SK-N-SH (cell line): ENCODE data around the gene GSS. TPM values are rescaled to one million over a fixed set of nuclear protein-coding genes. Genes with fewer than 3 reads are reported as not detected.

Experiments used
- CTCF ChIA-PET: fragments of 300-600, 350-600 bp; formaldehyde crosslinking; extraction: SDS; loops from one replicate; lab custom pipeline; 2021; lab: Yijun Ruan, JAX
- POLR2A ChIA-PET: fragments of 350-600 bp; sonication (Branson Sonifier 250); formaldehyde crosslinking; extraction: SDS; loops from one replicate; lab custom pipeline; 2020; ENCODE audit warnings: antibody characterized with exemption, inconsistent platforms; lab: Yijun Ruan, JAX
- DNase-seq: peaks from one replicate; pipeline ENCODE4 v3.0.0; 2012
- H2AFZ ChIP-seq: fragments of 200-600 bp; sonication (generic); 2 replicates; pipeline ENCODE4 v1.8.1; 2016; ENCODE audit warnings: antibody characterized with exemption, mild to moderate bottlenecking, low read depth
- H3F3A ChIP-seq: fragments of 200-600 bp; sonication (generic); replicated peaks from 2 replicates; pipeline ENCODE3; 2016; ENCODE audit warnings: antibody characterized with exemption, mild to moderate bottlenecking; ENCODE audit not compliant: insufficient read depth
- H3K27ac ChIP-seq, 2 experiments: fragments of 200-500 bp in 1 of 2; fragments of 200-600 bp in 1 of 2; sonication (Bioruptor generic) in 1 of 2; sonication (generic), shearing (Covaris generic) in 1 of 2; 2 replicates each; pipeline versions ENCODE4 v1.5.1 to v1.6.1; 2014 to 2016; ENCODE audit warnings: low read depth in 2 of 2, inconsistent platforms in 1 of 2, low read length in 1 of 2, mild to moderate bottlenecking in 1 of 2, mixed read lengths in 1 of 2
- H3K27me3 ChIP-seq: fragments of 200-600 bp; sonication (generic), shearing (Covaris generic); 2 replicates; pipeline ENCODE4 v1.6.1; 2016; ENCODE audit warnings: mixed run types; ENCODE audit not compliant: insufficient read depth
- H3K36me3 ChIP-seq, 2 experiments: fragments of 200-500 bp in 1 of 2; fragments of 200-600 bp in 1 of 2; sonication (Bioruptor generic) in 1 of 2; sonication (generic) in 1 of 2; replicated peaks in 1 of 2; 2 replicates each; pipeline versions ENCODE3 to v1.5.1; 2014 to 2016; ENCODE audit warnings: low read length in 1 of 2, mild to moderate bottlenecking in 1 of 2; ENCODE audit not compliant: insufficient read depth in 2 of 2, control insufficient read depth in 1 of 2
- H3K4me1 ChIP-seq, 2 experiments: fragments of 200-500 bp in 1 of 2; fragments of 200-600 bp in 1 of 2; sonication (Bioruptor generic) in 1 of 2; sonication (generic), shearing (Covaris generic) in 1 of 2; 2 replicates each; pipeline versions ENCODE4 v1.5.1 to v1.6.1; 2014 to 2016; ENCODE audit warnings: low read depth in 1 of 2, low read length in 1 of 2, mixed run types in 1 of 2; ENCODE audit not compliant: insufficient read depth in 2 of 2, control insufficient read depth in 1 of 2
- H3K4me2 ChIP-seq: fragments of 200-600 bp; sonication (generic), shearing (Covaris generic); 2 replicates; pipeline ENCODE4 v1.6.1; 2017; ENCODE audit warnings: mixed run types
- H3K4me3 ChIP-seq, 2 experiments: fragments of 200-500 bp in 1 of 2; fragments of 200-600 bp in 1 of 2; sonication (Bioruptor generic) in 1 of 2; sonication (generic), shearing (Covaris generic) in 1 of 2; 2 replicates each; pipeline versions ENCODE4 v1.5.1 to v1.8.1; 2014 to 2016; ENCODE audit warnings: low read depth in 2 of 2, inconsistent platforms in 1 of 2, low read length in 1 of 2, mild to moderate bottlenecking in 1 of 2, mixed read lengths in 1 of 2, moderate library complexity in 1 of 2
- H3K79me2 ChIP-seq: fragments of 200-600 bp; sonication (generic); 2 replicates; pipeline ENCODE4 v1.8.1; 2017; ENCODE audit warnings: mild to moderate bottlenecking; ENCODE audit not compliant: insufficient read depth
- H3K9ac ChIP-seq: fragments of 200-600 bp; sonication (generic); 2 replicates; pipeline ENCODE4 v1.6.1; 2017; ENCODE audit warnings: mixed run types
- H3K9me2 ChIP-seq: fragments of 200-600 bp; sonication (generic); 2 replicates; pipeline ENCODE4 v1.6.1; 2017; ENCODE audit warnings: mixed run types
- H3K9me3 ChIP-seq: fragments of 200-600 bp; sonication (generic); 2 replicates; pipeline ENCODE4 v1.6.1; 2017; ENCODE audit warnings: mixed run types, mild to moderate bottlenecking, moderate library complexity
- H4K20me1 ChIP-seq: fragments of 200-600 bp; sonication (generic); 2 replicates; pipeline ENCODE4 v1.6.1; 2017; ENCODE audit warnings: mild to moderate bottlenecking, mixed run types; ENCODE audit not compliant: insufficient read depth
- CHD2 ChIP-seq: fragments of 150-350 bp; IDR thresholded peaks from 2 replicates; pipeline ENCODE4 v1.6.1; 2018; ENCODE audit warnings: low read length; ENCODE audit not compliant: partially characterized antibody
- CTCF ChIP-seq: fragments of 200-600 bp; sonication (generic); IDR thresholded peaks from 2 replicates; pipeline ENCODE4 v1.6.1; 2017; ENCODE audit warnings: antibody characterized with exemption, mild to moderate bottlenecking, moderate library complexity
- ELF1 ChIP-seq: IDR thresholded peaks from 2 replicates; pipeline ENCODE4 v1.4.0; 2012
- FOSL2 ChIP-seq: IDR thresholded peaks from 2 replicates; pipeline ENCODE4 v1.4.0; 2012; ENCODE audit warnings: low read depth, mild to moderate bottlenecking, moderate library complexity, borderline replicate concordance
- FOXJ3 ChIP-seq: sonication (generic); formaldehyde crosslinking; IDR thresholded peaks from 2 replicates; pipeline ENCODE4 v1.5.1; 2020; ENCODE audit warnings: mild to moderate bottlenecking, missing genetic modification reagents
- FOXM1 ChIP-seq: IDR thresholded peaks from 2 replicates; pipeline ENCODE4 v1.4.0; 2012; ENCODE audit warnings: low read depth, mild to moderate bottlenecking
- IRF3 ChIP-seq: fragments of 150-350 bp; IDR thresholded peaks from 2 replicates; pipeline ENCODE4 v1.6.1; 2016; ENCODE audit warnings: mild to moderate bottlenecking, low read depth, low read length
- MEF2A ChIP-seq: IDR thresholded peaks from 2 replicates; pipeline ENCODE4 v1.4.0; 2012; ENCODE audit warnings: low read depth, borderline replicate concordance
- NFIC ChIP-seq: IDR thresholded peaks from 2 replicates; pipeline ENCODE4 v1.4.0; 2012; ENCODE audit warnings: borderline replicate concordance
- PBX3 ChIP-seq: IDR thresholded peaks from 2 replicates; pipeline ENCODE4; 2012
- RAD21 ChIP-seq: IDR thresholded peaks from 2 replicates; pipeline ENCODE4 v1.6.1; 2012; ENCODE audit warnings: mild to moderate bottlenecking, low read length
- RCOR1 ChIP-seq: fragments of 150-350 bp; IDR thresholded peaks from 2 replicates; pipeline ENCODE4 v1.6.1; 2017; ENCODE audit warnings: antibody characterized with exemption, low read length
- RFX5 ChIP-seq: IDR thresholded peaks from 2 replicates; pipeline ENCODE4 v1.6.1; 2012; ENCODE audit warnings: mild to moderate bottlenecking, improper control_type of control experiment, low read length
- TAF1 ChIP-seq: IDR thresholded peaks from 2 replicates; pipeline ENCODE4 v1.6.1; 2012; ENCODE audit warnings: low read depth, mild to moderate bottlenecking, low read length, moderate library complexity, borderline replicate concordance
- TEAD4 ChIP-seq: IDR thresholded peaks from 2 replicates; pipeline ENCODE4 v1.4.0; 2012; ENCODE audit warnings: mild to moderate bottlenecking, borderline replicate concordance; ENCODE audit not compliant: insufficient read depth
- USF1 ChIP-seq: IDR thresholded peaks from 2 replicates; pipeline ENCODE4 v1.4.0; 2012; ENCODE audit warnings: low read depth, borderline replicate concordance
- ZBTB33 ChIP-seq: IDR thresholded peaks from 2 replicates; pipeline ENCODE4 v1.4.0; 2012; ENCODE audit warnings: low read depth, borderline replicate concordance
- WGBS: methylation state at CpG from one replicate; pipeline ENCODE4 v1.1.6; 2017; ENCODE audit warnings: low lambda C conversion rate; 5-methylcytosine and 5-hydroxymethylcytosine counted together
- polyA plus RNA-seq, 3 experiments: library from polyadenylated mRNA; depleted of rRNA; stranded (reverse); fragments of >200 nt; gene quantifications; 2 replicates each; pipeline ENCODE4 v1.2.3, GENCODE V29; 2012

The GSS gene
- polyA plus RNA-seq, 1 of the 3 experiments (the other 2 are of a cell fraction) = 95.6 TPM

GRCh38 chr20:34989118-34989517 is 33.5 kb upstream of the GSS start:
- Histone ChIP-seq H2AFZ (no peak overlapping the region), H3K9me2 (no peaks in the 10 kb centered on the region)
- ChIA-PET CTCF (interaction anchor here (0.6 kb wide), 1 partner anchor 516 kb away, joined by 3 read pairs; no protein-coding TSS in a partner anchor), POLR2A (no interaction called here)
- 87% methylated on average over 4 of the region's 4 CpGs for WGBS
- TF ChIP-seq USF1 (no peak), CHD2 (no peak), NFIC (no peak), TAF1 (no peak), ELF1 (no peak), CTCF (no peak), FOSL2 (no peak), TEAD4 (no peak), MEF2A (no peak), IRF3 (no peak), RFX5 (no peak), ZBTB33 (no peak), RCOR1 (no peak), FOXJ3 (CRISPR knock-in tag) (no peak), PBX3 (no peak), FOXM1 (no peak), RAD21 (no peak)
- TF ChIP-seq, all 33 proteins: peak for 0
- Histone ChIP-seq H3K36me3 (peaks cover 0 to 8% of the 10 kb centered on the region in 2 experiments), H3K79me2 (no peaks in the 10 kb centered on the region), H3F3A (no peaks in the 10 kb centered on the region), H3K27me3 (no peaks in the 10 kb centered on the region), H3K4me1 (no peaks in the 10 kb centered on the region; a peak in 1 of 4 replicates), H3K9me3 (no peaks in the 10 kb centered on the region), H4K20me1 (no peaks in the 10 kb centered on the region), H3K4me3 (no peak overlapping the region), H3K27ac (no peak overlapping the region), H3K9ac (no peak overlapping the region), H3K4me2 (no peak overlapping the region)
- DNase-seq = no peak
